ENCODE data around the gene MINPP1.
"Not testable (repeated sequence)": the region's sequence is repeated elsewhere in the genome, so short reads cannot be mapped to it uniquely, and the experiment has no call there.

MINPP1 gene

DNA sequence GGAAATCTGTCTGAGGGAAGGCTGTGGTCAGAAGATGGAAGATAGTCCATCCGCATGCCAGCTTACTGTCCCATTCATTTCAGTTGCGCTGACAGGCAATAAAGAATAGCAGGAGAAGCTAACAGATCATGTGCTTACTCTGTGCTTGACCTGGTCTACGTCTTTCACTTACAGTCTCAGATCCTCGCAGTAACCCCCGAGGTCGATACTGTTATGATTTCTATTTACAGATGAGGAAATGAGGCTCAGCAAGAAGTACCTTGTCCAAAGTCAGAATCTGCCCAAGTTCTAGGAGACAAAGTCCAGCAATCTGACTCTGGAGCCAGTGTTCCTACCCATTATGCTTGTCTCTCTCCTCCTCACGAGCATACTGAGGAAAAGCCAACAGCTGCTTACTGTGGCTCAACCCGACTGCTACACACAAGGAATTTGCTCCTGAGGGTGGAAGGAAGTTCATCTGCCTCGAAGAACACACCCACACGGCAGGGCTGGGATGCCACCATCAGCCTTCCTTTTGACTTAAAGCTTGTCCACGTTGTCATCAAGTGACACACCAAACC, 74.2 kb downstream of the MINPP1 start:
- H3K27me3 ChIP-seq (ENCODE audit: control insufficient read depth, insufficient read depth, low read length): no peaks in the 10 kb centered on the region
- H3K9me3 ChIP-seq (ENCODE audit: control insufficient read depth, insufficient read depth, low read length): no peaks in the 10 kb centered on the region
- no peaks in the 10 kb centered on the region for H3K36me3 ChIP-seq (ENCODE audit: control insufficient read depth, insufficient read depth, low read length)
- no peak overlapping the region for H3K4me3 ChIP-seq (ENCODE audit: low read depth, low read length)
- no peak overlapping the region for H3K9ac ChIP-seq (ENCODE audit: low read depth, low read length)
- no peaks in the 10 kb centered on the region for H3K4me1 ChIP-seq (ENCODE audit: control insufficient read depth, insufficient read depth, low read length)

DNA sequence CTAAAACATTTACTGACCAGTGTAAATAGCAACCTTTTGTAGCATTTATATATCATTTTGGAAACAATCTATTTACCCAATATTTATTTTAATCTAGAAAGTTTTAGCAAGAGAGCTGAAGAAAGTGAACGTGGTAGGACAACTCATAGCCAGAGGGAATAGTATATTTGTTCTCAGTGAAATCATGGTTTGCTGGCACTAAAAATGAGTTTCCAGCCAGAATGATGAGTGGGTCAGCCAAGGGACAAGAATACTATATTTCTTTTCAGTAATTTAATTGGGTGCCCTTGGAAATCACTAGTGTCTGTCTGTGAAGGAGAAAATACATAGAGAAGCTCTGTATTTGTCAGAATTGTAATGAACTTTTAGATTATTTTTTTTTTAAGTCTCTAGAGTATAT, 74.9 kb downstream of the MINPP1 start:
- Histone ChIP-seq H3K36me3 (ENCODE audit: control insufficient read depth, insufficient read depth, low read length) (no peaks in the 10 kb centered on the region), H3K4me1 (ENCODE audit: control insufficient read depth, insufficient read depth, low read length) (no peaks in the 10 kb centered on the region), H3K27me3 (ENCODE audit: control insufficient read depth, insufficient read depth, low read length) (no peaks in the 10 kb centered on the region), H3K9me3 (ENCODE audit: control insufficient read depth, insufficient read depth, low read length) (no peaks in the 10 kb centered on the region), H3K4me3 (ENCODE audit: low read depth, low read length) (no peak overlapping the region), H3K9ac (ENCODE audit: low read depth, low read length) (no peak overlapping the region)

- no peak overlapping the region for H3K9ac ChIP-seq (ENCODE audit: low read depth, low read length)
- H3K27me3 ChIP-seq (ENCODE audit: control insufficient read depth, insufficient read depth, low read length): no peaks in the 10 kb centered on the region
- H3K36me3 ChIP-seq (ENCODE audit: control insufficient read depth, insufficient read depth, low read length): no peaks in the 10 kb centered on the region
- no peaks in the 10 kb centered on the region for H3K4me1 ChIP-seq (ENCODE audit: control insufficient read depth, insufficient read depth, low read length)
- H3K9me3 ChIP-seq (ENCODE audit: control insufficient read depth, insufficient read depth, low read length): no peaks in the 10 kb centered on the region
- no peak overlapping the region for H3K4me3 ChIP-seq (ENCODE audit: low read depth, low read length)
Observed at GRCh38 chr10:87580016-87580415, 75.3 kb downstream of the MINPP1 start.

DNA sequence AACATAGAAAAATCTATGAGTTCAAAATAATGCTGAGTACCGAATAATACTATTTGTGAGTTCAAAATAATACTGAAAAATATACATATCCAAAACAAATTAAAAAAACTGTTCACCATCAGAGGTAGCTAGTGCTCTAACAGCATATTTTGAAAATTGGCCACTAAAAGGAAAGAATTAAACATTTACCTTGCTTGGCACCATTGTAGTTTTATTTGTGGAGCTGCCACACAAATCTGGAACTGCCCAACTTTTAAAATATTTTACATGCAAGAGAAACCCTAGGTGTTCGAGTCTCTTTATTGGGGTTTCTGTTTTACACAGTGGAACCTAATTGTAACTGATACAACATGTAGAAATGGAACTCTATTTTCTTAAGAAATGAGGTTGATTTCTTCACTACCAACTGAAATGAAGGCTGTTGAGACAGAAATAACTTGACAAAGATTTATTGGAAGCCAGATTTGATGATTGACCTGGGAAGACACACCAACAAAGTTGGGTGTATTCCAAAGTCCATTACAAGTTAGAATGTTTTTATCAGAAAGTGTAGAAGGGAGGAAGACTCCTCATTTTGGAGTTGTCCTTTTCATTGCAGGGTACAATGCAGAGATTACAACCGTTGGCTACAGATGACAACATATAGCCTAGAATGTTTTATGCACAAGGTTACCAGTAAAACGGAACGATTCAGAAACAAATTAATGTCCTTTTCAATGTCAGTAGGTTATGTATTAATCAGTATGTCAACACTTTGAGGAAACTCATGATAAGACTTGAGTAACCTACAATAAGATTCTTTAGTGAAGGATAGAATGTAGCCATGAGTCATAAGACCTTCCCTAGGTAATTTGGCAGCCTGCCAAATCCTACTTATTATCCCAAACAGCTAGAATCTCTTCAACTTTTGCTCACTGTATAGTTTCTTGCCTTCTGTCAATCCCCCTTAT, 81.1 kb downstream of the MINPP1 start:
- Histone ChIP-seq H3K4me3 (ENCODE audit: low read depth, low read length) (no peak overlapping the region), H3K9me3 (ENCODE audit: control insufficient read depth, insufficient read depth, low read length) (no peaks in the 10 kb centered on the region), H3K36me3 (ENCODE audit: control insufficient read depth, insufficient read depth, low read length) (no peaks in the 10 kb centered on the region), H3K27me3 (ENCODE audit: control insufficient read depth, insufficient read depth, low read length) (no peaks in the 10 kb centered on the region), H3K9ac (ENCODE audit: low read depth, low read length) (no peak overlapping the region), H3K4me1 (ENCODE audit: control insufficient read depth, insufficient read depth, low read length) (no peaks in the 10 kb centered on the region)

DNA sequence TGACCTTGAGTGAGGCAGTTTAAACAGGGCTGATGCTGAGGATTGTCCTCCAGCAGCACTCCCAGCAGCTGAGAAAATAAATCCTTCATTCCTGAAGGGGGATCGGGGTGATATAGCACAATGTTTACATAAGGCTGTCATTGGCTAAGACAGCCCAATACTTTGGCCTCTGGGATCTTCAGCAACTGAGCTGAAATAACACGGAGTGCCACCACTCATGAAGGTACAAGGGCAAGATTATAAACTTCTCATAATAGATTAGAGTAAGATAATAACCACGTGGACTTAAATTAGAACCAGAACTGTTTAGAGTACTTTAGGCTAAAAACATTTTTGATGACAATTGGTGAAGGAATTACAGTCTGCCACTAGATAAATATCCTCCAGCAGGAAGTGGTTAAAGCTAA, 85.0 kb downstream of the MINPP1 start:
- Histone ChIP-seq H3K9ac (ENCODE audit: low read depth, low read length) (no peak overlapping the region), H3K4me1 (ENCODE audit: control insufficient read depth, insufficient read depth, low read length) (no peaks in the 10 kb centered on the region), H3K4me3 (ENCODE audit: low read depth, low read length) (no peak overlapping the region), H3K27me3 (ENCODE audit: control insufficient read depth, insufficient read depth, low read length) (no peaks in the 10 kb centered on the region), H3K36me3 (ENCODE audit: control insufficient read depth, insufficient read depth, low read length) (no peaks in the 10 kb centered on the region), H3K9me3 (ENCODE audit: control insufficient read depth, insufficient read depth, low read length) (no peaks in the 10 kb centered on the region)

DNA sequence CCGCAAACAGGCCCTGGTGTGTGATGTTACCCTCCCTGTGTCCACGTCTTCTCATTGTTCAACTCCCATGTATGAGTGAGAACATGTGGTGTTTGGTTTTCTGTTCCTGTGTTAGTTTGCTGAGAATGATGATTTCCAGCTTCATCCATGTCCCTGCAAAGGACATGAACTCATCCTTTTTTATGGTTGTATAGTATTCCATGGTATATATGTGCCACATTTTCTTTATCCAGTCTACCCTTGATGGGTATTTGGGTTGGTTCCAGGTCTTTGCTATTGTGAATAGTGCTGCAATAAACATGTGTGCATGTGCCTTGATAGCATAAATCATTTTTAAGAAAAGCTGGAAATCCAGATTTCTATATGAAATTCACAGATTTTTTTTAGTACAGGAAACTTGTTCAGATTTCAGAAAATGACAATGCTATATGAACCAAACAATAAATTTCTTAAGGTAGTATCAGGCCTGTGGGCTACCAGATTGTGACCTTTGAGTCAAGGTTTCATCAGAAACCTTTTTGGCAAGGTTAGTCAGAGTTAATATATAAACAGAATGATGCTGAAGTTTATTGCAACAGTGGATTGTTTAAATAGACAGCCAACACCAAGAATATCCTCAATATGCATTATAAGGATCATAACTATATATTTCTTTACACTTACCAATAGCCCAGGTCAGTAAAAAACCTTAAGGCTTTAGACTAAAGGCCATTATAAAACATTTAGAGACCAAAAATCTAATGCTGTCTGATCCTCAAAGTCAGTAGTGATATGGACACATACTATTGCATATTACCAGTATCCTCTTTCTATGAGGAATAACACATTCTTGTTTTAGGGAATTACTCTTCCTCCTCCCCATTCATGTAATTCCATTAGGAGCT, 86.3 kb downstream of the MINPP1 start:
- Histone ChIP-seq H3K9ac (ENCODE audit: low read depth, low read length) (no peak overlapping the region), H3K9me3 (ENCODE audit: control insufficient read depth, insufficient read depth, low read length) (no peaks in the 10 kb centered on the region), H3K4me3 (ENCODE audit: low read depth, low read length) (no peak overlapping the region), H3K27me3 (ENCODE audit: control insufficient read depth, insufficient read depth, low read length) (no peaks in the 10 kb centered on the region), H3K4me1 (ENCODE audit: control insufficient read depth, insufficient read depth, low read length) (no peaks in the 10 kb centered on the region), H3K36me3 (ENCODE audit: control insufficient read depth, insufficient read depth, low read length) (no peaks in the 10 kb centered on the region)

DNA sequence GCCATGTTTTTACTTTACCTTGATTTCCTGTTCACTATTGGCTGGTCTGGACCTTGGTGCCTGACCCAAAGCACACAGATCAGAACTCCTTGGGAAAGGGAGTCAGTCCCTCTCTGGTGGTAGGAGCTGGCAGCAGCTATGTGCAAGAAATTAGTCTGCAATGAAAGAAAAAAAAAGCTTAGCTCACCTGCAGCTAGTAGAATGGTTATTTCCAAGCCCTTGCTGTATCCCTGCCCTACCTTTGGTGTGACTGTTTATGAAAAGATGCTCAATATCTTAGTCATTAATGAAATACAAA, 86.8 kb downstream of the MINPP1 start:
- Histone ChIP-seq H3K9me3 (ENCODE audit: control insufficient read depth, insufficient read depth, low read length) (no peaks in the 10 kb centered on the region), H3K4me3 (ENCODE audit: low read depth, low read length) (no peak overlapping the region), H3K36me3 (ENCODE audit: control insufficient read depth, insufficient read depth, low read length) (no peaks in the 10 kb centered on the region), H3K9ac (ENCODE audit: low read depth, low read length) (no peak overlapping the region), H3K27me3 (ENCODE audit: control insufficient read depth, insufficient read depth, low read length) (no peaks in the 10 kb centered on the region), H3K4me1 (ENCODE audit: control insufficient read depth, insufficient read depth, low read length) (no peaks in the 10 kb centered on the region)

- H3K4me3 ChIP-seq (ENCODE audit: low read depth, low read length); H3K27me3 ChIP-seq (ENCODE audit: control insufficient read depth, insufficient read depth, low read length); H3K9ac ChIP-seq (ENCODE audit: low read depth, low read length); H3K36me3 ChIP-seq (ENCODE audit: control insufficient read depth, insufficient read depth, low read length); H3K4me1 ChIP-seq (ENCODE audit: control insufficient read depth, insufficient read depth, low read length); H3K9me3 ChIP-seq (ENCODE audit: control insufficient read depth, insufficient read depth, low read length): not testable (repeated sequence)
Observed at GRCh38 chr10:87592920-87593319, 88.2 kb downstream of the MINPP1 start.

DNA sequence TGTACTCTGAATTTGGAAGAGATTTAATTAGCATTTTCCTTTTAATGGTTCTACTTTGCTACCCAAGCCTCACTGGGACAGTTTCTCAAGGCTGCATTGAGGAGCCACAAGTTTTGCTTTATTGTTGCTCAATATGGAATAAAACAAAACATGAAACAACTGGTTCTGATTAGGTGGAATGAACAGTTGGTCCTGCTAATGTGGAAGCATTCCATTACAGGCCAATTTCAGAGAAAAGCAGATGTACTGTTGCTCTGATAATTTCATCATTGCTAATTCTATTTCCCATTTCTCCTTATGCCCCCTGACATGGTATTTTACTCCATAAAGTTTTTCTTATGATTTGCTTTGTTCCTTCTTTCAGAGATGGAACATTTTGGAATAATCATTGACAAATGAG, 89.0 kb downstream of the MINPP1 start:
- Histone ChIP-seq H3K9me3 (ENCODE audit: control insufficient read depth, insufficient read depth, low read length) (no peaks in the 10 kb centered on the region), H3K4me1 (ENCODE audit: control insufficient read depth, insufficient read depth, low read length) (no peaks in the 10 kb centered on the region), H3K4me3 (ENCODE audit: low read depth, low read length) (no peak overlapping the region), H3K36me3 (ENCODE audit: control insufficient read depth, insufficient read depth, low read length) (no peaks in the 10 kb centered on the region), H3K9ac (ENCODE audit: low read depth, low read length) (no peak overlapping the region), H3K27me3 (ENCODE audit: control insufficient read depth, insufficient read depth, low read length) (no peaks in the 10 kb centered on the region)

DNA sequence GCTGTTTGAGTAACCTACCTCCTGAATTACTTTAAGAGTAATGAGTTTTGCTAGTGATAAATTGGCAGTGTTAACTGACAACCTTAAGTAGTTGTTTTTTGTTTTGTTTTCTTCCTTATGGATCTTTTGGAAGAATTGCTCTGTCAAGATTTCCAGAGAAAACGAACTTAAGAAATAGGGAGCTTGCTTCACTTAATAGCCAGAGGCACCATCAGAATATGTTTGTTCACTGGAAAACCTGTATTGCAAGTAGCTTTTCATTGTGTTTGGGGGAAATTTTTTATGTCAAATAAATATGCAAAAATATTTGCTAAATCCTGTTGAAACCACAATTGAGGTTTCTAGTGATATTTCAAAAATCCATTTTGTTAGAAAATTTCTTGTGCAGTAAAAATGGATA, 89.5 kb downstream of the MINPP1 start:
- Histone ChIP-seq H3K9ac (ENCODE audit: low read depth, low read length) (no peak overlapping the region), H3K36me3 (ENCODE audit: control insufficient read depth, insufficient read depth, low read length) (no peaks in the 10 kb centered on the region), H3K9me3 (ENCODE audit: control insufficient read depth, insufficient read depth, low read length) (no peaks in the 10 kb centered on the region), H3K27me3 (ENCODE audit: control insufficient read depth, insufficient read depth, low read length) (no peaks in the 10 kb centered on the region), H3K4me1 (ENCODE audit: control insufficient read depth, insufficient read depth, low read length) (no peaks in the 10 kb centered on the region), H3K4me3 (ENCODE audit: low read depth, low read length) (no peak overlapping the region)

DNA sequence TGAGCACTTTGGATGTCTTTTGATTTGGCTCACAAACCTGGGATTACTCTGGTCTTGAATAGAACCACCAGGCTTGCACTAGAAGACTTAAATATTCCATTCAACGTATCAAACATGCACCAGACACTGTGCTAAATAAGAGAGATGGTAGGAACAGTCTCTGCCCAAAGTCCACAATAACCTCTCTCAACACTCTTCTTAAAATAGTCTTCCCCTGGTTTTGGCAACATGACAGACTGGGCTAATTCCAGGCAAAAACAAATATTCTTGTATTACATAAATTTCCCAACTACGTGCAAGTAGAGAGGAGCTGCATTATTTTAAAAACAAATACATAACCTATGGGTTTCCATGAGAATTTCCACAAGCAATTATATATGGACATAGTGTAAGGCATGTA, 90.2 kb downstream of the MINPP1 start:
- Histone ChIP-seq H3K4me1 (ENCODE audit: control insufficient read depth, insufficient read depth, low read length) (no peaks in the 10 kb centered on the region), H3K9me3 (ENCODE audit: control insufficient read depth, insufficient read depth, low read length) (no peaks in the 10 kb centered on the region), H3K9ac (ENCODE audit: low read depth, low read length) (no peak overlapping the region), H3K36me3 (ENCODE audit: control insufficient read depth, insufficient read depth, low read length) (no peaks in the 10 kb centered on the region), H3K27me3 (ENCODE audit: control insufficient read depth, insufficient read depth, low read length) (no peaks in the 10 kb centered on the region), H3K4me3 (ENCODE audit: low read depth, low read length) (no peak overlapping the region)

All from iPS-15b (cell line).